SH-SY5Y (cell line): Measurements from ENCODE around the gene UTS2R.

Source experiments
- GATA2 ChIP-seq: IDR thresholded peaks from 2 replicates; pipeline ENCODE4 v1.6.1; 2011; ENCODE audit warnings: mild to moderate bottlenecking, low read depth, low read length
- GATA3 ChIP-seq: IDR thresholded peaks from 2 replicates; pipeline ENCODE4 v1.6.1; 2011; ENCODE audit warnings: low read depth, mild to moderate bottlenecking, low read length, moderate library complexity

DNA sequence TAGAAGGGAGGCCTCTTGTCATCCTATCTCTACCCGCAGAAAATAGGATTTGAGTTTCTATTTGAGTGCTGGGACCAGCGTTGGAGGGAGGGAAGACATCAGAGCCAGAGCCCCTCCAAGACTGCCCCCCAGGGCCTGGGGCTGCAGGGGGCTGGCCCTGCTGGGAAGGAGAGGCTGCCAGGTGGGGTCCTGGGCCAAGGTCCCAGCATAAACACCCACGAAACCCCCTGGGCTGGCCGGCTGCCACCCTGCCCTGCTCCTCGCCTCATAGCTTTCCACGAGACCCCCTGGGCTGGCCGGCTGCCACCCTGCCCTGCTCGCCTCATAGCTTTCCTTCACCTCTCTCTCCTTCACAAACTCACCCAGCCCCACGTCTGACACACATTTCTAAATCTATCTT is 23.1 kb upstream of the UTS2R start:
- TF ChIP-seq GATA2 (no peak), GATA3 (no peak)
